8988T (cell line): ENCODE data around the gene BDP1.
"Not testable (repeated sequence)": the region's sequence is repeated elsewhere in the genome, so short reads cannot be mapped to it uniquely, and the experiment has no call there.

Experiments used
- DNase-seq: peaks from one replicate; pipeline ENCODE4 v3.0.0; 2011

Gene BDP1

GRCh38 chr5:71573591-71573990 lies 118.1 kb downstream of the BDP1 start:
- no peak for DNase-seq

- not testable (repeated sequence) for DNase-seq
Measured at GRCh38 chr5:71575588-71575987, 120.1 kb downstream of the BDP1 start.

DNA sequence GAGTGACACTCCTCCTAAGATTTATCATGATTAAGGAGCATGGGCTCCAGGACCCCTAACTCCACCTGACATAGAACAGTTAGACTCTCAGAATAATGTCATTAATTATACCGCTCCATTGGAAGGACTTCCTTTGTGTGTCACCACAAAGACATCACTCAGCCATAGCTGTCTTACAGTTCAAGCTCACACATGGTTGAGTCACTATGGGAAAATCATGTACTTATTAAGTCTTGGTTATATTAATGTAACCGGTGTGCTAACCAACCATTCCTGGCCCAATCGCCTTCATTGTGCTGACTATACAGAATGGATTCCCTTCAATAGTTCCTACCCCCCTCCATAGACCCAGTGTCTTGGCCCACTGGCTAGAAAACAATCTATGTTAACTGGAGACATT lies 120.8 kb downstream of the BDP1 start:
- no peak for DNase-seq

GRCh38 chr5:71577839-71578238 lies 122.4 kb downstream of the BDP1 start:
- DNase-seq: not testable (repeated sequence)

- DNase-seq: no peak
Measured at GRCh38 chr5:71582945-71583584, 127.6 kb downstream of the BDP1 start.

- DNase-seq: no peak
Measured at GRCh38 chr5:71586052-71586940, 130.8 kb downstream of the BDP1 start.

GRCh38 chr5:71586941-71587765 lies 131.7 kb downstream of the BDP1 start, which contains the start of gene MCCC2:
Gene MCCC2, plus strand, starts transcription at chr5:71587340. Its CDS starts 86 bp downstream, at chr5:71587426.
- DNase-seq: peak; percentile 74

DNA sequence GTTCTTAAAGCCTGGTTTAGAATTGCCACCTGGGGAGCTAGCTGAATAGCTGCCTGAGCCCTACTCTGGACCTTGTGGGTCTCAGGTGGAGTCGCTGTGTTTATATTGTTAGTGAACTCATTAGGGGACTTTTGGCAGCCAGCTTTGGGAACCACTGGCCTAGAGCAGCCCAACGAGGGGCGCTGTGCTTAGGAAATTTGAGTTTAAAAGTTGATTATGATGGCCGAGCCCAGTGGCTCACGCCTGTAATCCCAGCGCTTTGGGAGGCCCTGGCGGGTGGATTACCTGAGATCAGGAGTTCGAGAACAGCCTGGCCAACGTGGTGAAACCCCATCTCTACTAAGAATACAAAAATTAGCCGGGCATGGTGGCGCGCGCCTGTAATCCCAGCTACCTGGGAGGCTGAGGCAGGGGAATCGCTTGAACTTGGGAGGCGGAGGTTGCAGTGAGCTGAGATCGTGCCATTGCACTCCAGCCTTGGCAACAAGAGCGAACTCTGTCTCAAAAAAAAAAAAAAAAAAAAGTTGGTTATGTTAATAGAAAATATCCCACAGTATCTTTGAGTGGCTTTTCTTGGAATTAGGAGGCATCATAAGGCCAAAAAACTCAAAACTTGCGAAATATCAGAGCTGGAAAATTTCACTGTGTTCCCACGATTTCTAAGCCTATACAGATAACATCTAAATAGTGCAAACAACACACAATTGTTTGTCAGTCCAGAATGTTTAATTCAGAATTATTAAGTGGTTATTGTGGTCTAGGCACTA lies 132.5 kb downstream of the BDP1 start:
- no peak for DNase-seq

DNA sequence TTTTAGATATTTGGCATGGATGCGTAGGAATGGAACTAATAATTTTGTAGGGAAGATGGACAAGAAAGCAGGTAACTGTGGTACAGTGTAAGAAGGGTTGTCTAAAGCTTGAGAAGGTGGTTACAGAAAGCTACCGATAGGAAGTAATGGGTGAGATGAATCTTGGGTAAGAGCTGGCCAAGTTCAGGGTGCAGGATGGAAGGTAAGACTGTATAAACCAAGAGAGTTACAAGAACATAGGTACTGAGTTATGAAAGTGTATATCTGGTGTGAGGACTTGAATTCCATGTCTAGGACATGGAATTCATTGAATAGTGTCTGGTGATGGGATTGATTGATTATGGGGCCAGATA lies 133.1 kb downstream of the BDP1 start:
- no peak for DNase-seq

DNA sequence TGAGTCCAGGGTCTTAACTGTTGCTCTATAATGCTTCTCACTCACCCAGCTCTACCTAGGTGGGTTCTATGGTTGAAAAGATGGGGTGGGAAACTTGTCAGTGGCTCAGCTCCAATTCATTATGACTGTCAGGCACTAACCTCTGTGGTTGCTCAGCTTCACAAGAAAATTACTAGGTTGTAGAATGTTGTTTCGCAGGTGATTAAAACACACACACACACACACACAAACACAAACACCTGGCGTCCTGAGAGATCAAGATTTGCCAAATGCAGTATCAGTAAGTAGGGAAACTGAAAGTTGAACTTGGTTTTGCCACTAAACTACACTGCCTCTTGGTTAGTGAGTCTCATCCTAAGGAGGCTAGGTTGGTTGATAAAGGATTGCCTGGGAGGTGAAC lies 134.5 kb downstream of the BDP1 start:
- no peak for DNase-seq

DNA sequence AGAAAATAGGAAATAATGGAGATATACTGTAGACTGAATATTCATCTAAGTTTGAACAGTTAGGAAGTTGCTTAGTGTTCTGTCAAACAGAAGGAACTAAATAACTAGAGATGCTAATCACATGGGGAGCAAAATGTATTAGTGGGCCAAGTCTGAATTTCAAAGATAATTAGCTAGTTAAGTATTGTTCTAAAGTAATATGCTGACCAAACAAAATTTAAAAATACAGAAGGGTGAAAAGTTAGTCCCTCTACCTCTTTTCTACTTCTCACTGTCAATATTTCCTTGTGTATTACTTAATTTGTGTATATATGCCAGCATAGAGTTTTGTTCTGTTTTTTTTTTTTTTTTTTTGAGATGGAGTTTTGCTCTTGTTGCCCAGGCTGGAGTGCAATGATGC lies 135.6 kb downstream of the BDP1 start:
- no peak for DNase-seq

DNA sequence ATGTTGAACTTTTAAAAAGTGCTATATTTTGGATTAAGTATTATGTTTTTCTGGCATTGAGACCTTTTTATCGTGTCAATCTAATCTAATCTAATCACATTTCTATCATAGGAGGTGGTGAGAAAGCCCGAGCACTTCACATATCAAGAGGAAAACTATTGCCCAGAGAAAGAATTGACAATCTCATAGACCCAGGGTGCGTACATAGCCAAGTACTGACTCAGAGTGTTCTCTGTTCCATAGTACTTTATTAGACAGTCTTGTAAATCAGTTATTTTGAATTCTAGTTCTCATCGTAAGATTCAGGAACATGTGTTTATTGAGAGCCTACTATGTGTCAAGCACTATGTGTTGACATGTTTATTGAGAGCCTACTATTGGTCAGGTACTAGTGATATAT lies 140.7 kb downstream of the BDP1 start:
- no peak for DNase-seq

GRCh38 chr5:71597001-71597400 lies 141.6 kb downstream of the BDP1 start:
- no peak for DNase-seq

GRCh38 chr5:71600783-71601182 lies 145.3 kb downstream of the BDP1 start:
- DNase-seq: no peak

DNA sequence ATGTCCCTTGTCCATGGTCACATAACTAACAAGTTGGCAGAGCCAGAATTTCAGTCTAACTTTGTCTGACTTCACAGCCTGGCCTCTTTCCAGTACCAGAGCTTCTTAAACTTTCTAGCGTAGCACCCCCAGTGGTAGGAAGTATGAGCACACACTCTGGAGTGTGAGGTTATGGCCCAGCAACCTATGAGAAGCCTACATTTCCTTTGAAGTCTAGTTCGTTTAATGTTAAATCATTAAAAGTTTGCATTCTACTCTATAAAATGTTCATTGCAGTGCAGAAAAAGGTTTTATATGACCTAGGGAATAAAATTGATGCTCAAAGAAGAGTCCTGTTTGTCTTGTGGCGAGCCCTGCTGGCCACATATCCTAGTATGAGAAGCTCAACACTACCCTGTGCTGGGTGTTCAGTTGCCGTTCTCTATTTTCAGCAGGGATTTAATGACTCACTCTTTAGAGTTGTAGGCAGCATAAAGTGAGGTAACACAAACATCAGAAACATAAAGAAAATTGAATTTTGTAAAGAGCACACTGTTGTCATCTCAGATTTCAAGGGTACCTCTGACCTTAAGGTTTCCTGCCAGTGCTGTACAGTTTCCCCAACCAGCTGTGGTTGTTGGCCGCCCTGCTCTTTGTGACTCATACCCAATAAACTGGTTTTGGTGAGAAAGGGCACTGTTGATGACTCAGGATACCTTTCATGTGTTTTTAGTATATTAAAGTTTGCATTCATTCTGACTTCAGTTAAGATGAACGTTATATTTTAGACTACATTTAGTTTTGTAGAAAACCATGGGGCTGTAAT lies 146.0 kb downstream of the BDP1 start:
- DNase-seq: no peak

DNA sequence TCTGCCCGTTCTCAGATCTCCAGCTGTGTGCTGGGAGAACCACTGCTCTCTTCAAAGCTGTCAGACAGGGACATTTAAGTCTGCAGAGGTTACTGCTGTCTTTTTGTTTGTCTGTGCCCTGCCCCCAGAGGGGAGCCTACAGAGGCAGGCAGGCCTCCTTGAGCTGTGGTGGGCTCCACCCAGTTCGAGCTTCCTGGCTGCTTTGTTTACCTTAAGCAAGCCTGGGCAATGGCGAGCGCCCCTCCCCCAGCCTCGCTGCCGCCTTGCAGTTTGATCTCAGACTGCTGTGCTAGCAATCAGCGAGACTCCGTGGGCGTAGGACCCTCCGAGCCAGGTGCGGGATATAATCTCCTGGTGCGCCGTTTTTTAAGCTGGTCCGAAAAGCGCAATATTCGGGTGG lies 154.5 kb downstream of the BDP1 start:
- DNase-seq: not testable (repeated sequence)

GRCh38 chr5:71615809-71616208 lies 160.4 kb downstream of the BDP1 start:
- no peak for DNase-seq
